ENCODE results near the gene MUC12. TPM values are rescaled to one million over a fixed set of nuclear protein-coding genes. Genes with fewer than 3 reads are reported as not detected.

Gene MUC12
- total and polyA plus RNA-seq, 2 of the 4 experiments (the other 2 are of a cell fraction): 4.0 TPM; not detected in 1

DNA sequence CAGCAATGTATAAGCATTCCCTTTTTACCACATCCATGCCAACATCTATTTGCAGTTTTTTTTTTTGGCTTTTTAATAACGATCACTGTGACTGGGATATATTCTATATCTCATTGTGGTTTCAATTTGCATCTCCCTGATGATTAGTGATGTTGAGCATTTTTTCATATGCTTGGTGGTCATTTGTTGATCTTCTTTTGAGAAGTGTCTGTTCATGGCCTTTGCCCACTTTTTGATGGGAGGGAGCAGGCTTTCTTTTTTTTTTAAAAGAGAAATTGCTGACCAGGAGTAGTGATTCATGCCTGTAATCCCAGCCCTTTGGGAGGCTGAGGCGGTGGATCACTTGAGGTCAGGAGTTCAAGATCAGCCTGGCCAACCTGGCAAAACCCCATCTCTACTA is 54.5 kb downstream of the MUC12 start:
- dilution Hi-C loops (cut with HindIII; ENCODE audit: low sequenced_read_pairs, unreplicated experiment) (no loop called here), in situ Hi-C loops (cut with MboI; ENCODE audit: low sequenced_read_pairs) (no loop called here), intact Hi-C loops (cut with micrococcal nuclease) (no loop called here)
- Histone ChIP-seq H3K9me3 (ENCODE audit: control insufficient read depth, insufficient read depth, low read length) (no peaks in the 10 kb centered on the region), H3K18ac (ENCODE audit: low read depth, low read length) (no peak overlapping the region), H4K8ac (ENCODE audit: low read depth in 2 of 2, low read length in 2 of 2) (no peak overlapping the region), H3K4me1 (ENCODE audit: control insufficient read depth, insufficient read depth, low read length) (no peaks in the 10 kb centered on the region), H2BK15ac (ENCODE audit: low read depth, low read length) (no peak overlapping the region), H3K9me1 (ENCODE audit: insufficient read depth, low read length) (no peaks in the 10 kb centered on the region), H4K20me1 (ENCODE audit: insufficient read depth, low read length) (no peaks in the 10 kb centered on the region), H3K36me3 (ENCODE audit: control insufficient read depth, insufficient read depth, low read length) (no peaks in the 10 kb centered on the region), H3K4me3 (ENCODE audit: insufficient read depth, low read depth, low read length) (no peak overlapping the region), H3K79me1 (ENCODE audit: low read depth in 1 of 2, low read length in 2 of 2) (no peaks in the 10 kb centered on the region), H4K91ac (ENCODE audit: insufficient read depth, low read depth, low read length) (no peak overlapping the region), H3K27ac (ENCODE audit: insufficient read depth, low read length) (no peak overlapping the region), H3K27me3 (ENCODE audit: control insufficient read depth, insufficient read depth, low read length) (peaks cover 8% of the 10 kb centered on the region), H2AK9ac (replicated peaks; ENCODE audit: low read depth, low read length, poor library complexity) (no peak overlapping the region), H2BK120ac (ENCODE audit: low read depth, low read length) (no peak overlapping the region), H2BK20ac (ENCODE audit: low read depth, low read length) (no peak overlapping the region), H3K23ac (ENCODE audit: low read depth, low read length) (no peak overlapping the region), H3K56ac (ENCODE audit: extremely low read depth, insufficient read depth, low read length) (no peak overlapping the region), H2AK5ac (ENCODE audit: low read depth, low read length) (no peak overlapping the region), H3K4me2 (ENCODE audit: low read depth, low read length) (no peak overlapping the region), H3K9ac (ENCODE audit: low read depth, low read length) (no peak overlapping the region), H3K14ac (replicated peaks; ENCODE audit: low read depth, low read length) (no peak overlapping the region), H4K5ac (ENCODE audit: low read depth, low read length) (no peak overlapping the region), H2BK5ac (ENCODE audit: low read depth, low read length, poor library complexity, severe bottlenecking) (no peak overlapping the region), H3K4ac (ENCODE audit: low read depth, low read length) (no peak overlapping the region), H2AFZ (replicated peaks; ENCODE audit: low read length, poor library complexity) (no peak overlapping the region)
- DNase-seq (no peak), ATAC-seq (ENCODE audit: low read depth) (no peak)
- POLR2A ChIA-PET (ENCODE audit: unreplicated experiment): no interaction called here
- no CpG with 5 or more reads among the region's 2 CpGs for WGBS, 2 experiments (ENCODE audit: extremely low coverage in 2 of 2, insufficient read length in 1 of 2)
- TF ChIP-seq CHD1 (IDR thresholded peaks at IDR 0.05; ENCODE audit: low read depth, low read length): no peak
- TF ChIP-seq NFE2L2 (IDR thresholded peaks at IDR 0.05; ENCODE audit: low read depth, low read length): no peak
- no peak for TF ChIP-seq CEBPB (IDR thresholded peaks at IDR 0.05; ENCODE audit: low read depth, low read length)
- TF ChIP-seq RAD21 (IDR thresholded peaks at IDR 0.05; ENCODE audit: low read length): no peak
- no TSS peak for BruUV-seq (replicated peaks)
- CTCF ChIA-PET: no interaction called here

All from IMR-90 (cell line).